NK-92 treated with Interleukin-12 subunit alpha and Interleukin-12 subunit beta, amount 100 ng/mL, for 24 hours (cell line): ENCODE measurements around the gene ZNF383.
"Not testable (repeated sequence)": the region's sequence is repeated elsewhere in the genome, so short reads cannot be mapped to it uniquely, and the experiment has no call there.

ENCODE experiments used
- DNase-seq: peaks from one replicate; lab custom pipeline; 2025; lab: John Stamatoyannopoulos, UW

ZNF383 gene

DNA sequence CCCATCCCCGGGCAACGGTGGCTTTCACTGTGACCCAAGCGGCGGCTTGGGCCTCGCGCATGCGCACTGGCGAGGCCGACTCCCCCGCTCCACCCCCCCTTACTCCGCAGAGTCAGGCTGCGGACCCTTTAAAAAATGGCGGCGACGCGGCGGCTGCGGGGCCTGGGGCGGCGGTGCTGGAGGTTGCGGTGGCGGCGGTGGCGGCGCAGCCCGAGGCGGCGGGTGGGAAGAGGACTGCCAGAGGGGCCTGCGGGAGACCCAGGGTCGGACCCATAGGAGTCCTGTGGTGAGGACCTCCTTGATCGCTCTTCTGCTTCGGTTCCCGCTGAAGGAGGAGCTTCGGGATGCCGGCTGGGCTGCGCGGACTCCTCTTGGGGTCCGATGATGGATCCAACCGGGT, 76.2 kb downstream of the ZNF383 start:
- DNase-seq = not testable (repeated sequence)
